Stomach smooth muscle (tissue), 2 donors: ENCODE data around the gene GRID1.

ENCODE experiments used
- H3K27ac ChIP-seq: one replicate; pipeline ENCODE4 v1.7.0; 2013; ENCODE audit warnings: mild to moderate bottlenecking, low read length, inconsistent platforms
- H3K27me3 ChIP-seq, 2 donors: one replicate each; pipeline ENCODE4 v1.7.0; 2013; ENCODE audit warnings: low read length in 2 of 2; ENCODE audit not compliant: insufficient read depth in 2 of 2, control insufficient read depth in 1 of 2
- H3K36me3 ChIP-seq, 2 donors: one replicate each; pipeline ENCODE4 v1.7.0; 2013; ENCODE audit warnings: low read length in 2 of 2; ENCODE audit not compliant: control insufficient read depth in 2 of 2, insufficient read depth in 2 of 2
- H3K4me1 ChIP-seq: one replicate; pipeline ENCODE4 v1.7.0; 2013; ENCODE audit warnings: low read length; ENCODE audit not compliant: control insufficient read depth, insufficient read depth
- H3K4me3 ChIP-seq, 2 donors: one replicate each; pipeline ENCODE4 v1.7.0; 2013; ENCODE audit warnings: low read length in 2 of 2
- H3K9ac ChIP-seq, 2 donors: one replicate each; pipeline ENCODE4 v1.7.0; 2013; ENCODE audit warnings: low read length in 2 of 2, mild to moderate bottlenecking in 1 of 2
- H3K9me3 ChIP-seq, 2 donors: one replicate each; pipeline ENCODE4 v1.7.0; 2013; ENCODE audit warnings: low read length in 2 of 2; ENCODE audit not compliant: control insufficient read depth in 2 of 2
- donor health status: healthy.
- donor health status: Pancreatic carcinoma.

GRID1 gene

DNA sequence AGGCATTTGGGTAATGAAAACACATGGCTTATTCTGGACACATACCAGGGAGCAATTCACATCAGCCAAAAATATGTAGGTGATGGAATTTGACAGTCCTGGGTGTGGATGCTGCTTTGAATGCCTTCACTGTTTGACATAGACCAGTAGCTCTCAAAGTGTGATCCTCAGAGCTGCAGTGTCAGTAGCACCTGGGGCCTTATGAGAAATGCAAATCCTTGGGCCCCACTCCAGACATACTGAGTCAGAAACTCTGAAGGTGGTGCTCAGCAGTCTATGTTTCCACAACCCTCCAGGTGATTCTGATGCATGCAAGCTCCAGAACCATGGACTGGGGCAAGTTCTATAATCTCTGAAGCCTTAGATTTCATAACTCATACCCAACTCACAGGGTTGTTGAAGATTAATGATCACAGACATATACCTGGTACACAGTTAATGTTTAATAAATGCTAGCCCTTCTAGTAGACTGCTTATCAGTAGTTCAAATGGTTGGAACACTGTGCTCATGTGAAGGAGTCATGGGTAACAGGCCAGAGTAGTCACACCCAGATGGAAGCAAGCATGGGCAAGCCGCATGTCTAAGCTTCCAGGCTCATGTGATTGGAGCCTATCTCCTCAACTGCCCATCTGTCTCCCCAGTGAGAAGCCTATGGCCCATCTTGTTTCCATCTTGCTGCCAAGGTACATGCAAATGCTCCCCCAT, 715.7 kb downstream of the GRID1 start:
- H3K4me1 ChIP-seq: no peaks in the 10 kb centered on the region

DNA sequence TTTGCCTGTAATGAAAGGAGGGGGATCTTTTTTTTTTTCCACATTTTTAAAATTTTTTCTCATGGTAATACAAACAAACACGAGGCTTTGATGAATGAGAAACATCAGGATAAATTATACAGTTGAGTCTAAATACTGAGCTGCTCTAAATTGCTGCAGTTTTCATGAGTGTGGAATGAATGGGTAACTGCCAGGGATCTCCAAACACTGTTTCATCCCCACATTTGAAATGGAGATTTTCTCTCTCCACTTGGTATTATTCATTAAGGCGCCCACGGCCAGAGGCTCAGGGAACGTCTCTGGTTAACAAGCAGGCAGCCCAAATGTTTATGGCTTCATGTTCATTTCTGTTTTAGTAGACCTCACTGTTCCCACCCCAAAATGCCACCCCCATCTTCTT, 717.1 kb downstream of the GRID1 start:
- no peak overlapping the region for H3K27ac ChIP-seq
- H3K27me3 ChIP-seq: no peaks in the 10 kb centered on the region
- H3K9me3 ChIP-seq: no peaks in the 10 kb centered on the region
- H3K36me3 ChIP-seq: no peaks in the 10 kb centered on the region
- no peak overlapping the region for H3K9ac ChIP-seq
- H3K4me1 ChIP-seq: peaks cover 2% of the 10 kb centered on the region
- H3K4me3 ChIP-seq: no peak overlapping the region

More for the DNA sequence above, 715.7 kb downstream of the GRID1 start:
- no peaks in the 10 kb centered on the region for H3K9me3 ChIP-seq
- no peaks in the 10 kb centered on the region for H3K36me3 ChIP-seq
- no peak overlapping the region for H3K27ac ChIP-seq
- H3K4me3 ChIP-seq: no peak overlapping the region
- H3K27me3 ChIP-seq: no peaks in the 10 kb centered on the region
- no peak overlapping the region for H3K9ac ChIP-seq

DNA sequence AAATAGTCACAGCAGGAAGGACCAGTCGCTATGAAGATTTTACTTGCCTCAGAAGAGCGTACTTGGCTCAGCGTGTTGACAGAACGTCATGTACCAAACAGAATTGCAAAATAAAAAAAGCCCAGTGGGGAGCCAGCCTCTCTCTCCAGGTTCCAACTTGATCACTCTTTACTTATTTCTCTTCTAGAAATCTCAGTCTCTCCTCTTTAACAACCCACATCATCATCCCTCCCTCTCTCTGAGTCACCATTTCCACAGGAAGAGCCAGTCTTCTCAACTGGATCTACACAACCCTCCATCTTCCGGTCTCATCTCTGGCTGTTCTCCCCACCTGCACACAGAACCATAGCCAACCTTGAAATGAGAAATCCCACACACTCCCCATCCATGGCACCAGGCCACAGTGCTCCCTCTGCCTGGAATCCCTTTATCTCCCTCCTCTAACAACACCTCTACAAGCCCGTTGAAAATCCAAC, 718.3 kb downstream of the GRID1 start:
- Histone ChIP-seq H3K27me3 (no peaks in the 10 kb centered on the region), H3K4me3 (no peak overlapping the region), H3K4me1 (peaks cover 2% of the 10 kb centered on the region), H3K36me3 (no peaks in the 10 kb centered on the region), H3K27ac (no peak overlapping the region), H3K9ac (no peak overlapping the region), H3K9me3 (no peaks in the 10 kb centered on the region)

DNA sequence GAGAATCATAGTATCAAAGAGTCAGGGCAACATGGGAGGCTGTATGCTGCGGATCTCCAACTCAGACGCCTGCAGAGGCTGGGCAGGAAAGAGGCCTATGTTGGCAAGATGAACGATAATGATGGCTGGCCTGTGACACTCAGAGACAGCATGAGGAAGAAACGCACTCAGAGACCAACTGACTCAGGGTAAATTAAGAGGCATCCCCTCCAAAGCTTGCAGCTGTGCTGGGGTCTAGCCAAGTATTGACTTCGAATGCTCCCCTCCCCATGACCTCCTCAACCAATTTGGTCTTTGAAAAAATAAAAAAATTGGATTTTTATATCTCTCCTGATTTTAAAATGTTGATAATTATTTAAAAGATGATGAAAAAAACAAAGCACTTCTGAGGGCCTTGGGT, 718.9 kb downstream of the GRID1 start:
- no peaks in the 10 kb centered on the region for H3K9me3 ChIP-seq
- H3K36me3 ChIP-seq: no peaks in the 10 kb centered on the region
- peaks cover 2% of the 10 kb centered on the region for H3K4me1 ChIP-seq
- no peaks in the 10 kb centered on the region for H3K27me3 ChIP-seq
- H3K9ac ChIP-seq: no peak overlapping the region
- H3K27ac ChIP-seq: no peak overlapping the region
- H3K4me3 ChIP-seq: no peak overlapping the region

DNA sequence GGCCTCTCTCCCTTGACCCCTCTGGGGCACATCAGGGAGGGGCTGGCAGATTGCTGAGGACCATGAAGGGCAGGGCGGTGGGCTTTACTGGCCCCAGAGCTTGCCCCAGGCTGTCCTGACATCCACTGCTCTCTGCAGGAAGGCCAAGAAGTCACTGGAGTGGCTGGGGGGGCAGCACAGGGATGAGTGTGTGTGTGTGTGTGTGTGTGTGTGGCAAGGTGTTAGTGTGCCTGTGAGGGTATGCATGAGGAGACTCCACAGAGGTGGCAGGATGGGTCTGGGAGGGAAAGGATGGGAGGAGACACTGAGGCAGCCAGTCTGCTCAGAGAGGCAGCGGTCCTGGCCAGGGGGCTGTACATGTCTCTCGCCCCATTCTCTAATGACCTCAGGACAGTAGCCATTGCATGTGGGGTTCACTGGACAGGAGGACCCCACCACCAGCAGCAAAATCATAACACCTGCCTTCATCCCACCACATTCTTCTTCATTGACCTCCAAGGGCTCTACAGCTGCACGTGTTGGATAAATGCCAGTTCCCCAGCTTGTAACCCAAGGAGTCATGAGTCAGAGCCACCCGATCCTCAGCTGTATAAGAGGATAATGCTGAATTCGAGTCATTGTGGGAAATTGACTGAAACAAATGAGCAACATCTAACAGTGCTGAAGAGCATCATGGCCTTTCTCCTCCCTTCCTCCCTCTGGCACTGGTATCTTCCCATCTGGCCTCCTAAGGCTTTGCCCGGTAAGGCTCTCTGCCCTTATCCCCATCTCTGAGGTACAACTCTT, 720.5 kb downstream of the GRID1 start:
- peaks cover 2% of the 10 kb centered on the region for H3K4me1 ChIP-seq
- no peak overlapping the region for H3K9ac ChIP-seq
- peaks cover 0 to 2% of the 10 kb centered on the region in 2 donors for H3K9me3 ChIP-seq
- H3K27me3 ChIP-seq: no peaks in the 10 kb centered on the region
- no peaks in the 10 kb centered on the region for H3K36me3 ChIP-seq
- H3K4me3 ChIP-seq: no peak overlapping the region
- H3K27ac ChIP-seq: no peak overlapping the region

DNA sequence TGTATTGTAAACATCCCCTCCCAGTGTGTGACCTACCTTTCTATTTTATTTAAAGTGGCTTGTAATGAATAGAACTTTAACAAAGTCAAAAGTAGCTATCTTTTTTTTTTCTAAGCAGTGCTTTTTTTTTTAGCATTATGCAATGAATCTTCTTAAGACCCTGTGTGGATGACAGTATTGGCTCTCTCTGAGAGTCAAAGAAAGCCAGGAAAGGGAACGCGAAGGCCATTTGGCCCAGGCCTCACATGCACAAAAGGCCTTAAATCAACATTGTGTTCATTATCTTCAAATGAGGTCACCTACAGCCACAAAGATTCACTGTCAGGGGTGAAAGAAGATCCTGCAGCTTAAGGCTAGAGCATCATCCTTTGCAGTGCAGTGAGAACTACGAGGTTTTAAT, 721.5 kb downstream of the GRID1 start:
- H3K9ac ChIP-seq: no peak overlapping the region
- no peak overlapping the region for H3K27ac ChIP-seq
- H3K4me1 ChIP-seq: peaks cover 2% of the 10 kb centered on the region
- H3K27me3 ChIP-seq: no peaks in the 10 kb centered on the region
- no peak overlapping the region for H3K4me3 ChIP-seq
- H3K36me3 ChIP-seq: no peaks in the 10 kb centered on the region
- peaks cover 0 to 2% of the 10 kb centered on the region in 2 donors for H3K9me3 ChIP-seq

DNA sequence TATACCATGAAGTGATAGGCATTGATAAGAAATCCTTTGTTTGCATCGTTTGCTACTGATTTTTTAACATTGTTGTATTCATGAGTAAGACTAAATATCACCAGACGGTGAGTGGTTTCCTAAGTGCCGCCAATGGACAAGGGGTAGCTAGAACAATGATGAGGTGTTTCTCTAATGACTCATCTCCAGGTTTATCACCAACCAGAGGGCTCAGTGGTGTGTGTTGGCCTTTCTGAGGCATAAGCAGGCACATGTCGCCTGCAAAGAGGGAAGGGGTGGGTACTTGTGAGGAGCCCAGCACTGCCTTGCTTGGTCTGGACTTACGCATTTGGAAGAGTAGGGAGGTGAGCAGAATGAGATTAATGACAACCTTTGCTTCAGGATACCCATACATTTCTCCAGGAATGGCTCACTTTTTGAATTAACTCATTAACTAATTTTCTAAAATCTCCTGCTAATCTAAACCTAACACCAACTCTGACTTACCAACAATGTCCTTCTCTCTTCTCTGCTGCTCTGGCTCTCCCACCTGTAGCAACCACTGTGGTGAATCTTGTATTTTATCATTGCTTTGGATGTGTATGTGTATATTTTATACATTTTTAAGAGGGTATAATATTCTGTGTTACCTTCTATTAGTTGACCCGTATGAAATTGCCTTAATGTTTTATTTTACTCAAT, 722.6 kb downstream of the GRID1 start:
- H3K9ac ChIP-seq: no peak overlapping the region
- peaks cover 2% of the 10 kb centered on the region for H3K4me1 ChIP-seq
- H3K4me3 ChIP-seq: no peak overlapping the region
- H3K9me3 ChIP-seq: peaks cover 0 to 2% of the 10 kb centered on the region in 2 donors
- H3K27me3 ChIP-seq: no peaks in the 10 kb centered on the region
- H3K36me3 ChIP-seq: no peaks in the 10 kb centered on the region
- H3K27ac ChIP-seq: no peak overlapping the region

DNA sequence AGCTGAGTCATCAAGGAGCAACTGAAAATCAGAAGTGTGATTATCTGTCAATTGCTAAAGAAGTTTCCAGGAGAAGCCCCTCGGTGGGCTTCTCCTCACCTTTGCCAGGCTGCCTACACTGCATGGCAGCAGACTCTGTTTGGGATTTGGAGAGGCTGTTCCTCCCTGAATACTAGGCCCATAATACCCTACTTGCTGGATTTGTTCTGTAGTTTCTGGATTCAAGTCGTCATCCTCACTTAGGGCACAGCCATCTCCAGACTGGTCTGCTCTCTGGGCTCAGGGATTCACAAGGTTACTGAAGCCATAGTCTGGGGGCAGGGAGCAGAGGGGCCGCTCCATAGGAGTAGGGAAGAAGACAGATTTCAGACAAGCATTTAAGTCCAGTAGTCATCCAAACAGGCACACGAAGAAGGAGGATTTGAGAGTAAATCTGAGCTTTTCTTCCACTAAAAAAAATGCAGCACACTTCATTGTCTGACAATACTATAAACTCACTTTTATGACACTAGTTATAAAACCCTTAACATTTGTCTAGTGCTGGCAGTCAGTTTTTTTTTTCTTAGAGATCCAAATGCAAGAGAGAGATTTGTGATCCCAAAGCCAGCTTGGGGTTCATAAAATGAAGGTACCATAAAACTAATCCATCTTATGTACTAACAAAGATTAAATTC, 723.3 kb downstream of the GRID1 start:
- no peaks in the 10 kb centered on the region for H3K27me3 ChIP-seq
- H3K4me1 ChIP-seq: peaks cover 2% of the 10 kb centered on the region
- H3K9ac ChIP-seq: no peak overlapping the region
- no peak overlapping the region for H3K4me3 ChIP-seq
- no peak overlapping the region for H3K27ac ChIP-seq
- H3K36me3 ChIP-seq: no peaks in the 10 kb centered on the region
- peaks cover 0 to 2% of the 10 kb centered on the region in 2 donors for H3K9me3 ChIP-seq

DNA sequence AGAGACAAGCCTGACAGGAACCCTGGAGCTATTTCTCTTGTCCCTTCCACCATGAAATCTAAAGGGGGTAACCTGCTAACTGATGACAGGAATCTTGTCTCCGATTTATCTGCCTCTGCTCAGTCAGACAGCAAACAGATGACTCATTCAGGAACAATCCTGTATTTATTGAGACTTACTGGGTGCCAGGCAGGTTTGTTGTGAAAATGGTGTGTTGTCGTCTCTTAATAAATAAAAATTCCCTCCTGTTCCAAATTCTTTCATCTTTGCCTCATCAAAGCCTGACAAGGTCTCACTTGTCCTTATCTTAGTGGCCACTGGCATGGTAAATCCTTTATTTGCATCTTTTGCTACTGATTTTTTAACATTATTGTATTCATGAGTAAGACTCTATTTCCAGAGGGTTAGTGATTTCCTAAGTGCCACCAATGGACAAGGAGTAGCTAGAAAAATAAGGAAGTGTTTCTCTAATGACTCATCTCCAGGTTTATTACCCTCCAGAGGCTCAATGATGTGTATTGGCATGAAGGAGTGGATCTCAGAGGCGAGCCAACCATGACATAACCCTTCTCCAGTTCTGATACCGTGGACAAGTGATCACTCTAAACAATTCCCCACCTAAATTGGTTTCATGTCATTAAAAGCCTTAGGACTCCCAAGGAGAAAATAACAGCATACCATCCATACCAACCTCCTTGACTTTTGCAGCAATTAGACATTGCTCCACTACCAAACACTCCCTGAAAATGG, 724.0 kb downstream of the GRID1 start:
- Histone ChIP-seq H3K4me3 (no peak overlapping the region), H3K9me3 (peaks cover 0 to 2% of the 10 kb centered on the region in 2 donors), H3K9ac (no peak overlapping the region), H3K4me1 (peaks cover 2% of the 10 kb centered on the region), H3K36me3 (no peaks in the 10 kb centered on the region), H3K27me3 (no peaks in the 10 kb centered on the region), H3K27ac (no peak overlapping the region)

DNA sequence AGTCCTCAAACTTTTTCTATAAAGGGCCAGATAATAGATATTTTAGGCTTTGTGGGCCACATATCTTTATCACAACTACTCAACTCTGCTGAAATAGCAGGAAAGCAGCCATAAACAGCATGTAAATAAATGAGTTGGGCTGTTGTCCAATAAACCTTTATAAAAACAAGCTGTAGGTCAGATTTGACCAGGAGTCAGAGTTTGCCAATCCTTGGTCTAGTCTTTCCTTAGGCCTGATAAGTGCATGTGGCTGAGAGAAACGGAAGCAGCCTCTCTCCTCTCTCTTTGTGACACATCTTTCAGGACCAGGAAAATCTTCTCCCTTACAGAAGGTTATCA, 724.5 kb downstream of the GRID1 start:
- no peaks in the 10 kb centered on the region for H3K27me3 ChIP-seq
- no peak overlapping the region for H3K4me3 ChIP-seq
- H3K9ac ChIP-seq: no peak overlapping the region
- no peak overlapping the region for H3K27ac ChIP-seq
- H3K4me1 ChIP-seq: peaks cover 2% of the 10 kb centered on the region
- H3K36me3 ChIP-seq: no peaks in the 10 kb centered on the region
- peaks cover 0 to 2% of the 10 kb centered on the region in 2 donors for H3K9me3 ChIP-seq
